B cell (primary cell): ENCODE results near the gene HOXA5.
A peak's percentile ranks its signal among the peaks of the same experiment; 100 is the strongest.

Source experiments
- CTCF ChIP-seq: fragments of 200-600 bp; IDR thresholded peaks from one replicate; pipeline ENCODE4 v1.8.0; 2022; ENCODE audit warnings: antibody characterized with exemption, mild to moderate bottlenecking
- EZH2 ChIP-seq: IDR thresholded peaks from 2 replicates; pipeline ENCODE4 v1.6.1; 2012; ENCODE audit warnings: borderline replicate concordance, low read depth, mild to moderate bottlenecking, moderate library complexity, low read length; ENCODE audit not compliant: insufficient read depth, poor library complexity, severe bottlenecking

DNA sequence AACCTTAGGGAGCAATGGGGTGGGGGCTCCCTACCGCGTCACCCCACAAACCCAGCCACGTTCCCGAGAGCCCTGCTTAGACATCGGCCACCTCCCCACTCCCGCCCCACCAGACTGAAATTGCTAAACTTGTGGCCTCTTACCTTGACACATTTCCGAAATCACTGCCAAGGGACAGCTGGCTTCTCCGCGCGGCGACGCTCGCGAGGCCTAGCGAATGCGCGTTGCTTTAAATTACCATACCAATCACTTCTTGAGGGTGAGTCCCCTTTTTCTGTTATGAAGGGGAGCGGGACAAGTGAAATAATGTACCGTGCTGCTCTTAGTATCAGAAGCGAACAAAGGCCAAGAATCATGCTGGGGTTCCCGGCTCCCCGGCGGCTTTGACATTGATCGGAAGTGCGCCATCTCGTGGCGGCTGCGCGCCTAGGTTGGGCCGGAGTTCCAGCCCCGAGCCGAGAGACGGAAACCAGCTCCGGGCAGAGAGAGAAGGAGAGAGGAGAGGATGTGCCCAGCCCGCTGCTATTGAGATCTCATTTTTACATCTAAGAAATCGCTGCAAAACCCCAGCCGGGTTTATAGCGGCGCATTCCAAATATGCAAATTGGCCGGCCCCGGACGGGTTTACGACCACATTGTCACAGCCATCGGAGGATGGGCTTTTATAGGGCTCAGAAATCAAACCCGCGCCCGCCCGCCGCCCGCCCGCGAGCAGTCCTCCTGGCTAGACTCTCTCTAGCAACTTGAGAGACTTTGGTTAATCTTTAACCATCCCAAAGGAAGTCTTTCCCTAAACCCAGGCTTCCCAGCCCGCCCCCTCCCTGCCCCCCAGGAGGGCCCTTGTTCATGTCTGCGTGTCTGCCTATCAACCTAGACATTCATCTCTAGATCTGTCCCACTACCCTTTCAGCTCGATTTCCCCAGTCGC is 36.3 kb upstream of the HOXA5 start:
- TF ChIP-seq CTCF (peak; percentile 77), EZH2 (no peak)
